Fibroblast of the aortic adventitia (primary cell): Measurements from ENCODE around the gene ARID2. TPM values are rescaled to one million over a fixed set of nuclear protein-coding genes. Genes with fewer than 3 reads are reported as not detected.

ENCODE experiments used
- DNase-seq: peaks from one replicate; pipeline ENCODE4 v3.0.0-alpha.2; 2010; ENCODE audit warnings: low read depth
- H3K4me3 ChIP-seq: 2 replicates; pipeline ENCODE4 v1.5.1; 2011; ENCODE audit warnings: low read depth, mild to moderate bottlenecking, control low read depth, low read length, moderate library complexity
- CTCF ChIP-seq: IDR thresholded peaks from 2 replicates; pipeline ENCODE4 v1.5.1; 2011; ENCODE audit warnings: mild to moderate bottlenecking, low read length, control low read depth, inconsistent platforms; ENCODE audit not compliant: insufficient read depth
- small RNA-seq: library from RNA; depleted of rRNA; stranded (forward); fragments of <200 nt; gene quantifications from one replicate; pipeline ENCODE3, GENCODE V24; 2012
- total RNA-seq: library from RNA; depleted of rRNA; stranded (reverse); fragments of >200 nt; gene quantifications from 2 replicates; pipeline ENCODE4 v1.2.3, GENCODE V29; 2012; ENCODE audit warnings: low replicate concordance

The ARID2 gene
- total RNA-seq, 1 donor = 25.0 TPM

GRCh38 chr12:45948546-45948945, 219.0 kb downstream of the ARID2 start:
- H3K4me3 ChIP-seq = no peak overlapping the region
- no peak for DNase-seq
- TF ChIP-seq CTCF = no peak

Small RNA genes lying within 50 kb of the gene (small RNA-seq; reads per million reads assigned to genes)
- not detected for gene RN7SL246P
